CD4-positive, alpha-beta T cell treated with Interferon gamma for 1 hour (primary cell): ENCODE measurements around the gene COQ4.

Source experiments
- DNase-seq: peaks from one replicate; pipeline ENCODE4 v3.0.0-alpha.2; 2020

COQ4 gene

DNA sequence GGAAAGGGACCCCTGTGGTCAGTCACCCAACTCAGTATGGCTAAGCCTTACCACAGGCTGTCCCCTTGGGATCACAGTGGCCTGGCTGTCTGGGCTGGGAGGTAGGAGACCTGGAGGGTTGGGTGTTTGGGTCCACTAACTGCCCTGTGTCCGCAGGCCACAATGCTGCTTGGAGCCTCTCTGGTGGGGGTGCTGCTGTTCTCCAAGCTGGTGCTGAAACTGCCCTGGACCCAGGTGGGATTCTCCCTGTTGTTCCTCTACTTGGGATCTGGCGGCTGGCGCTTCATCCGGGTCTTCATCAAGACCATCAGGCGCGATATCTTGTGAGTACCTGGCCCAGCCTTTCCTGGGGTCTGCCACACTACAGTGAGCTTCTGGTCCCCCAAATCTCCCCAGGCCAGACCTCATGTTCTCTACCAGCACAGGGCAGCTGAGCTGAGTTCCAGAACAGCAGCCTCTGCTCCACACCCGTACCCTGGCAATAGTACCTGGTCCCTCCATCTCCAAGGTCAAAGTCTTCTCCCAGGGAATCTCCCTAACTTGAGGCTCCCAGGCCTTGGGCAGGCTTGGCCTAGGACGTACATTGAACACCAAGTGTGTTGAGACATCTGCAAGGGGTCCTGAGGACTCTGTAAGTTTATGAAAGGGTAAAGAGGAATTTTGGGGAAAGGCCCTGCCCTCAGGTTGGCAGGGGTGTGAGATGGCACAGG is 20.5 kb downstream of the COQ4 start:
- no peak for DNase-seq

- no peak for DNase-seq
Observed at GRCh38 chr9:128343855-128344254, 21.2 kb downstream of the COQ4 start.

DNA sequence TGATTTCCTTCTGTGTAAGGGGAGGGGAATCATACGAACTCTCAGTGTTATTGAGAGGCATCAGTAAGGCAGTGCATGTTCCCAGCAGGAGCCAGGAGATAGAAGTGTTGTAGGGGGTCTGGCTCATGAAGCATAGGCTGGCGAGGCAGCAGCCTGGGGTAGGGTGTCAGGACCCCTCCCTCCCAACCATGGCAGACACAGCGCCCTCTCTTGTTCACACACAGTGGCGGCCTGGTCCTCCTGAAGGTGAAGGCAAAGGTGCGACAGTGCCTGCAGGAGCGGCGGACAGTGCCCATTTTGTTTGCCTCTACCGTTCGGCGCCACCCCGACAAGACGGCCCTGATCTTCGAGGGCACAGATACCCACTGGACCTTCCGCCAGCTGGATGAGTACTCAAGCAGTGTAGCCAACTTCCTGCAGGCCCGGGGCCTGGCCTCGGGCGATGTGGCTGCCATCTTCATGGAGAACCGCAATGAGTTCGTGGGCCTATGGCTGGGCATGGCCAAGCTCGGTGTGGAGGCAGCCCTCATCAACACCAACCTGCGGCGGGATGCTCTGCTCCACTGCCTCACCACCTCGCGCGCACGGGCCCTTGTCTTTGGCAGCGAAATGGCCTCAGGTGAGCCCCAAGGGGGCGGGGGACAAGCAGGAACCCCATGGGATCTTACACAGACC is 22.4 kb downstream of the COQ4 start:
- DNase-seq: no peak

DNA sequence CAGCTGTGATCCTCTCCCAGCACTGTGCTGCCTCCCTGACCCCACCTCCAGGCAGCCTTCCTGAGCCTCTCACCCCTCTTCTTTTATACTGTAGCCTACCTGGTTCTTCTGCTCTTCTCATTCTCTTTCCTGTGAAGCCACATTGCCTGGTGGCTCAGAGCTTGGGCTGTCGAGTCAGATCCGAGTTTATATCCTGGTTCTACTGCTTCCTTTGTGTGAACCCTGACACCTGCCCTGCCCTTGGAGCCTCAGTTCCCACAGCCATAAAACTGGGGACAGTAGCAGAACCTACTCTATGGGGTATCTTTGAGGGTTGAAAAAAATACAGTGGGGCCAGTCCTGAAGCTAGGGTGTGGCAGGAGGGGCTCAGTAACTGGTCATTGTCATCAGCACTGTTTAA is 26.5 kb downstream of the COQ4 start:
- DNase-seq: no peak

- no peak for DNase-seq
Observed at GRCh38 chr9:128349772-128350171, 27.1 kb downstream of the COQ4 start.

GRCh38 chr9:128355451-128355850 is 32.8 kb downstream of the COQ4 start:
- DNase-seq: no peak

DNA sequence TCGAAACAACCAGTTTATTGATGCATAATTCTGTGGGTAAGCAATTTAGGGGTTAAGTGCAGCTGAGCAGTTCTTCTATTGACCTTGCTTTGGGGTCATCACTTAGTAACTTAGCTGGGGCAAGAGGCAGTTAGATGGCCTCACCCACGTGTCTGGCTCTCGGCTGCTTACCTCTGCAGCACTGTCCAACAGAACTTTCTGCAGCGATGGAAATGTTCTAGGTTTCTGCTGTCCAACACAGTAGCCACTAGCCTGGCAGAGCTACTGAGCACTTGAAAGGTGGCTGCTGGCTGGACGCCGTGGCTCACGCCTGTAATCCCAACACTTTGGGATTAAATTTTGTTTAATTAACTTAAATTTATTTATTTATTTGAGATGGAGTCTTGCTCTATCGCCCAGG is 35.5 kb downstream of the COQ4 start:
- no peak for DNase-seq

GRCh38 chr9:128358861-128359260 is 36.2 kb downstream of the COQ4 start:
- DNase-seq: no peak

DNA sequence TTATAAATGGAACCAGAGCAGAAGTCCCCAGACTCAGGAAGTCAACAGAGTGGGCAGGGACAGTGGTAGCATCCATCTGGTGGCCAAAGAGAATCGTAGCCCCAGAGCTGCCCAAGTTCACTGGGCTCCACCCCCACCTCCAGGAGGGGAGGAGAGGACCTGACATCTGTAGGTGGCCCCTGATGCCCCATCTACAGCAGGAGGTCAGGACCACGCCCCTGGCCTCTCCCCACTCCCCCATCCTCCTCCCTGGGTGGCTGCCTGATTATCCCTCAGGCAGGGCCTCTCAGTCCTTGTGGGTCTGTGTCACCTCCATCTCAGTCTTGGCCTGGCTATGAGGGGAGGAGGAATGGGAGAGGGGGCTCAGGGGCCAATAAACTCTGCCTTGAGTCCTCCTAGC is 38.2 kb downstream of the COQ4 start:
- no peak for DNase-seq

GRCh38 chr9:128361296-128361985 is 38.8 kb downstream of the COQ4 start:
- DNase-seq: no peak

DNA sequence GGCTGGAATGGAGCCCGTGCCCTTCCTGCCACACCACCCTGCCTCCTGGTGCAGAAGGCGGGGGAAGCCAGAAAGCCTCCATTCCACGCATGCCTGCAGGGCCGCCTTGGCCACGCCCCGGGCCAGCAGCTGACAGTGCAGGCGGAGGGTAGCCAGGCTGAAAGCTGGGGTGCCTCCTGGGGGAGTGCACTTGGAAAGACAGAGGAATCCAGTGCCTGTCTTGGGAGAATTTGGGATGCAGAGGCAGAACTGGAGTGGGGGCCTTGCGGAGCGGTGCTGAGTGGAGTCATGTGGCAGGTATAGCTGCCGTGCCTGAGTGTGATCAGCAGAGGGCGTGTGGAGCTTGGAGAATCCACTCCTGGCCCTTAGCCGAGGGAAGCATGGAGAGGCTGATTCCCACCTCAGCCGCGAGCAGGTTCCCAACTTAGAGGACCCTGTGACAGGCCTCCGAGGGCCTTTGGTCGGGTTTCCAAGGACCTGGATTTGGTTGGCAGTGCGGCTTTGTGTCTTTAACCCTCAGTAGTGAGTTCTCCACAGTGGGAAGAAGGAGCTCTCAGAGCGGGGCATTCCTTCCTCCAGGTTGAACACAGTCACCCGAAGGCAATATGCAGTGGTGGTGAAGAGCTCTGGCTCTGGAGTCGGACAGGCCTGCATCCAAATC is 39.5 kb downstream of the COQ4 start:
- peak; percentile 64 for DNase-seq

- no peak for DNase-seq
Observed at GRCh38 chr9:128362774-128363173, 40.1 kb downstream of the COQ4 start.

- no peak for DNase-seq
Observed at GRCh38 chr9:128365525-128365924, 42.9 kb downstream of the COQ4 start.

DNA sequence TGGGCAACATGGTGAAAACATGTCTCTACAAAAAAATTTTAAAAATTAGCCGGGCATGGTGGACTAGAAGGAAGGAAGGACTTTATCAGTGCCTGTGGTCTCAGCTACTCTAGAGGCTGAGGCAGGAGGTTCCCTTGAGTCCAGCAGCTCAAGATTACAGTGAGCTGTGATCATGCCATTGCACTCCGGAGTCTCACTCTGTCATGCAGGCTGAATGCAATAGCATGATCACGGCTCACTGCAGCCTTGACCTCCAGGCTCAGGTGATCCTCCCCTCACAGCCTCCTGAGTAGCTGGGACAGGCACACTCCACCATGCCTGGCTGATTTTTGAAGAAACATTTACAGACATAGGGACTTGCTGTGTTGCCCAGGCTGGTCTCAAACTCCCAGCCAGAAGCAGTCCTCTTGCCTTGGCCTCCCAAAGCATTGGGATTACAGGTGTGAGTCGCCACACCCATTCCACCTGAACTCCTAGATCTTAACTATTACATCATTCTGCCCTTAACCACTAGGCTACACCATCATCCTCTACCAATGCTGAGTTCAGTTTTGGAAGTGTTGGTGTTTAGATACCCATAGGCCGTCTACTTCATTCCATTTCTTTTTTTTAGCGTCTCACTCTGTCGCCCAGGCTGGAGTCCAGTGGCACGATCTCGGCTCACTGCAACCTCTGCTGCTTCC is 46.5 kb downstream of the COQ4 start:
- DNase-seq: no peak

- DNase-seq: no peak
Observed at GRCh38 chr9:128370367-128370751, 47.7 kb downstream of the COQ4 start.

DNA sequence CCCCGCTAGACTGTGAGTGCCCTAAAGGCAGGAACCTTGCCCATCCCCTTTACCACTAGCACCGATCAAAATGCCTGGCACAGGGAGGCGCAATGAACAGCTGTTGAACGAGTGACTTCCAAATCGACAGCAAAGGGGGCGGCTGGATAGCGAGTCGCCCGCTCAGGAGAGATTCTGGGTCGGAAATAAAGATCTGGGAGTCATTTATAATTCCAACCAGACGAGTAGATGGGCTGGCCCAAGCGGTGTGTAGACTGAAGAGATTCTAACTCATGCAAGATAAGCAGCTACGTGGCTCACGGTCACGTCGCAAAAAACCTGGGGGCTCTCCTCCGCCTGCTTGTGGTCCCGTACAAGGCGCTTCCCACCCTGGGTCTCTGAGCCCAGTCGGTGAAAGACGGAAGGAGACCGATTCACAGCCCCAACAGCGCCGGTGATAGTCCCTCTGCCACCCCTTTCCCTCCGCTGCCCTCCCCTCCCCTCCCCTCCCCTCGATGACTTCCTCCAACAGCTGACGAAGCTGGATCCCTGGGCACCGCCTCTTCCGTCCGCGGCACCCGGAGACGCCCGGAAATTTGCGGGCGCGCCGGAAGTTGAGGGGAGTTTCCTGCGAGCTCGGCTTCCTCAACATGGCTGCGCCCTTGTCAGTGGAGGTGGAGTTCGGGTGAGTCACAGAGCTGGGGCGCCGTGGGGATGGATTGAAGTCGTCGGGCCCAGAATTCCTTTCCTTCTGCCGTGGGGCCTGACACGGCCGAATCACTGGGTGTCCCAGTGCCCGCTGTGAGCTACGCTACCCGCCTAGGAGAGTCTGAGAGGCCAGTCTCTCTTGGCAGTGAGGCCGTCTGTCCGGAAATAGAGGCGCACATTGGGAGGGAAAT is 48.4 kb downstream of the COQ4 start, which contains the start of gene URM1:
URM1 (plus strand) TSS at position 623 of the 878 bp plus-strand sequence; CDS start at position 630, 7 bp downstream.
- peak; percentile 95 for DNase-seq

- no peak for DNase-seq
Observed at GRCh38 chr9:128371630-128372117, 49.0 kb downstream of the COQ4 start.

DNA sequence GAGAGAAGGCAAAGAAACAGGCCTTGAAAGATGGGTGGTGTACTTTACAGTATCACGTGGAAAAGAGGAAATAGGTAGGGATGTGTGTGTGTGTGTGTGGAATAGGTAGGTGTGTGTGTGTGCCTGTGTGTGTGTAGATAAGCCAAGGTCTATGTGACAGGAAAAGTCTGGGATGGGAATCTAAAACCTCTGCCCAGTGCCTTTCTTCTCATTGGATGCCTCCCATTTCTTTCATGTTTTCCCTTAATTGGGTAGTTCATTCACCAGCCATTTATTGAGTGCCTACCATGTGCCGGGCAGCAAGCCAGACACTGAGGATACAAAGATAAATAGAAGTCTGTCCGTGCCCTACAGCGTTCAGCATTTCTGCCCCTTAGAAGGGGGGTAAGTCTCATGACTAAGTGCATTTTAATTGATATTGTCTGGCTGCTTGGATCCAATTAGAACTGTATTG is 49.6 kb downstream of the COQ4 start:
- DNase-seq: no peak

DNA sequence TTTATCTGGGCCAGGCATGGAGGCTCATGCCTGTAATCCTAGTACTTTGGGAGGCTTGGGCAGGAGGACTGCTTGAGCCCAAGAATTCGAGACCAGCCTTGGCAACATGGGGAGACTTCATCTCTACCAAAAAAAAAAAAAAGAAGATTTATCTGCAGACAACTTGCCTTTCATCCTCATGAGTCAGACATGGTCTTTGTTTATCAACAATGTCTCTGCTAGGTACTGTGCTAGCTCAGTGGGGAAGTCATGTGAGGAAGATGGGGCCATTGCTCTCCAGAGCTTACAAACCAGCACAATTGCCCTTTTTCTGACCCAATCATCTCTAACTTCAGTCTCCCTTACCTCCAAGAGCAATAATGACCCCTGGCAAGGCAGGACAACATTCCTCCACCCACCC is 50.1 kb downstream of the COQ4 start:
- no peak for DNase-seq

DNA sequence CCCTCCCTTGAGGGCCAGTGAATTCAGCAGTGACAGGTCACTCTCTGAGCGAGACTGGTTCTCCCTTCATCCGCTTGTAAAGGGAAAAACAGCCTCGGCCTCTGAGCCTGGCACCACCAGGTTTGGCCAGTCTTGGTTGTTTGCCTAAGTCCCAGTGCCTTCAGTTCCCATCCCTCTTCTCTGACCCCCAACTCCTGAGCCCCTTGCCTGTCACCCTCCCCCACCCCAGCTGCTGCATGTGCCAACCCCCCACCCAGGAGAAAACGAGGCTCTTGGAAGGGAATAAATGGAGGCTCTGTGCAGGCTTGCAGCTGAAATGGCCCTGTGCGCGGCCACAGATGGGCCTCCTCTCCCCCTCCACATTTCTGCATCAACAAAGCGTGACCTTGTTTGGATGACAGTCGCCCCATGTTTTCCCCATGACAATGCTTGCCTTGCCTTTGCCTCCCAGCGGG is 51.6 kb downstream of the COQ4 start:
- no peak for DNase-seq

DNA sequence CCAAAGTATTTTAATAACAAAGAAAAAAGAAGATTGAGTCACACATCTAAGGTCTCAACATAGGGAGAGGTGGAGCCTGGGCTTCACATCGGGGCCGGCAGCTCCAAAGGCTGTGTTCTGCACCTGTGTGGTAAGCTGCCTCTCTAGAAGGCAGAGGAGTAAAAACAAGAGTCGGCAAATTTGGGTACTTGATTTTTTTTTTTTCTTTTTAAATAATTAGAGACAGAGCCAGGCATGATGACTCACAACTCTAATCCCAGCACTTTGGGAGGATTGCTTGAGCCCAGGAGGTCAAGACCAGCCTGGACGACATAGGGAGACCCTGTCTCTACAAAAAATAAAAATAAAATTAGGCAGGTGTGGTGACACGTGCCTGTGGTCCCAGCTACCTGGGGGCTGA is 53.2 kb downstream of the COQ4 start:
- no peak for DNase-seq

DNA sequence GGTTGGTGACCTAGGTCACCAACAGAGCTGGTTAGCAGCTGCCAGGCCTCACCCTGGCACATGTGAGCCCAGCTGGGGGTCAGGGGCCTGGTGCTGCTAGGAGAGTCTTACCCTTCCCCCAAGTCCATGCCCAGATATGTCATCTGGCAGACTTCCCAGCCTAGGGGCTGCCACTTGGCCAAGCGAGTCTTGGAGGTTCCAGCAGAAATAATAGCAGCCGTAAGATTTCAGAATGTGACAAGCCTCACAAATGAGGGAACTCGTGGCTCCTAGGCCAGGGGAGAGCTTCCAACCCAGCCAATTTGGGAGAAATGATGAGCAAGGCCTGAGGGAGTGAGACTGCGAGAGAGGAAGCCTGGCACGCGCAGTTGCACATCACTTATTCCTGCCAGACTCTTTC is 59.6 kb downstream of the COQ4 start:
- no peak for DNase-seq
